A673 (cell line): ENCODE measurements around the gene OGG1. TPM values are rescaled to one million over a fixed set of nuclear protein-coding genes. Genes with fewer than 3 reads are reported as not detected.

Experiments used
- BruUV-seq: library from RNA; stranded (reverse); fragments of 400-500 nt; replicated peaks from 2 replicates; lab custom pipeline; 2021; lab: Mats Ljungman, UMichigan
- CTCF ChIA-PET: fragments of 300-600 bp; sonication (Branson Sonifier 250); formaldehyde crosslinking; loops from one replicate; lab custom pipeline; 2022; ENCODE audit warnings: antibody characterized with exemption; lab: Charles Lee
- POLR2A ChIA-PET: fragments of 300-600 bp; sonication (Branson Sonifier 250); formaldehyde crosslinking; loops from one replicate; lab custom pipeline; 2022; ENCODE audit warnings: antibody characterized with exemption; ENCODE audit not compliant: low non-redundant PET; lab: Charles Lee
- DNase-seq: peaks from one replicate; pipeline ENCODE4 v3.0.0-alpha.2; 2015; ENCODE audit warnings: low spot score
- H3K27ac ChIP-seq: fragments of 200-600 bp; sonication (generic); 2 replicates; pipeline ENCODE4 v1.5.1; 2016; ENCODE audit warnings: mixed run types, low read depth, mild to moderate bottlenecking, mixed read lengths, antibody characterized with exemption, low read length; ENCODE audit not compliant: poor library complexity, severe bottlenecking
- H3K27me3 ChIP-seq: fragments of 200-600 bp; sonication (generic); replicated peaks from 2 replicates; pipeline ENCODE4 v1.6.1; 2017; ENCODE audit warnings: mixed run types, low read depth, mild to moderate bottlenecking, mixed read lengths, antibody characterized with exemption, low read length; ENCODE audit not compliant: insufficient read depth, poor library complexity
- H3K36me3 ChIP-seq: fragments of 200-600 bp; sonication (generic); 2 replicates; pipeline ENCODE4 v1.6.1; 2016; ENCODE audit warnings: mixed run types, mild to moderate bottlenecking, mixed read lengths, antibody characterized with exemption, low read length; ENCODE audit not compliant: insufficient read depth, poor library complexity, severe bottlenecking
- H3K4me1 ChIP-seq: fragments of 200-600 bp; sonication (generic); 2 replicates; pipeline ENCODE4 v1.6.1; 2017; ENCODE audit warnings: mixed run types, mild to moderate bottlenecking, mixed read lengths, antibody characterized with exemption, low read length; ENCODE audit not compliant: insufficient read depth, poor library complexity, severe bottlenecking
- H3K4me3 ChIP-seq: fragments of 200-600 bp; sonication (generic); 2 replicates; pipeline ENCODE4 v1.5.1; 2016; ENCODE audit warnings: low read depth, mixed run types, mild to moderate bottlenecking, mixed read lengths, low read length; ENCODE audit not compliant: poor library complexity, severe bottlenecking
- H3K9me3 ChIP-seq: fragments of 200-600 bp; sonication (generic); 2 replicates; pipeline ENCODE4 v1.6.1; 2016; ENCODE audit warnings: mixed run types, low read depth, mild to moderate bottlenecking, mixed read lengths, antibody characterized with exemption, low read length; ENCODE audit not compliant: poor library complexity, severe bottlenecking
- EZH2 ChIP-seq: fragments of 200-600 bp; sonication (generic); IDR thresholded peaks from 2 replicates; pipeline ENCODE4 v1.6.1; 2017; ENCODE audit warnings: borderline replicate concordance, low read depth, mild to moderate bottlenecking, mixed read lengths, antibody characterized with exemption, low read length; ENCODE audit not compliant: poor library complexity, severe bottlenecking
- intact Hi-C: fragments of 100-400 bp; cut with micrococcal nuclease; formaldehyde crosslinking; loops from one replicate; pipeline ENCODE4 v1.10.0; 2022; ENCODE audit not compliant: unreplicated experiment
- total RNA-seq: library from RNA; stranded (reverse); gene quantifications from 2 replicates; pipeline ENCODE4 v1.2.3, GENCODE V29; 2021
- TF ChIP-seq, protein P1 (sequence below): fragments of 300-800, 200-600 bp; sonication (generic); conservative IDR thresholded peaks from 2 replicates; pipeline ENCODE4 v1.5.1; 2017; ENCODE audit warnings: low read depth, mild to moderate bottlenecking, antibody characterized with exemption, low read length, moderate library complexity, mixed read lengths

The OGG1 gene
- total RNA-seq, 1 experiment from 2014 or later: 60.2 TPM

DNA sequence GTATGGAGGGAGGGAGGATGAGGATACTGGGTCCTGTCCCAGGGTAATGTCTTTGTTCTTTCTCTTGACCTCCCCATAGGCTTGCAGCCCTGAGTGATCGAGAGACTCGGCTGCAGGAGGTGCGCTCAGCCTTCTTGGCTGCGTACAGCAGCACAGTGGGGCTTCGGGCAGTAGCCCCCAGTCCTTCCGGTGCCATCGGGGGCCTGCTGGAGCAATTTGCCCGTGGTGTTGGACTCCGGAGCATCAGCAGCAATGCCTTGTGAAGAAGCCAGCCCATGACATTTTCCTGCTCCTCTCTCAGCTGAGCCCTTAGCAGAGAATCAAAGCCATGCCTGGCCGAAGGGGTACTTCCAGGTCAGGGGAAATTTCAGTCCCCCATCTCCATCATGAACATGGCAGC, 48.0 kb upstream of the OGG1 start:
- Histone ChIP-seq H3K36me3 (no peaks in the 10 kb centered on the region), H3K9me3 (no peaks in the 10 kb centered on the region), H3K27me3 (peaks cover 9% of the 10 kb centered on the region), H3K4me1 (peaks cover 11% of the 10 kb centered on the region), H3K4me3 (no peak overlapping the region), H3K27ac (no peak overlapping the region)
- POLR2A ChIA-PET: no interaction called here
- CTCF ChIA-PET: no interaction called here
- no peak for TF ChIP-seq EZH2
- TF ChIP-seq, protein P1, sequence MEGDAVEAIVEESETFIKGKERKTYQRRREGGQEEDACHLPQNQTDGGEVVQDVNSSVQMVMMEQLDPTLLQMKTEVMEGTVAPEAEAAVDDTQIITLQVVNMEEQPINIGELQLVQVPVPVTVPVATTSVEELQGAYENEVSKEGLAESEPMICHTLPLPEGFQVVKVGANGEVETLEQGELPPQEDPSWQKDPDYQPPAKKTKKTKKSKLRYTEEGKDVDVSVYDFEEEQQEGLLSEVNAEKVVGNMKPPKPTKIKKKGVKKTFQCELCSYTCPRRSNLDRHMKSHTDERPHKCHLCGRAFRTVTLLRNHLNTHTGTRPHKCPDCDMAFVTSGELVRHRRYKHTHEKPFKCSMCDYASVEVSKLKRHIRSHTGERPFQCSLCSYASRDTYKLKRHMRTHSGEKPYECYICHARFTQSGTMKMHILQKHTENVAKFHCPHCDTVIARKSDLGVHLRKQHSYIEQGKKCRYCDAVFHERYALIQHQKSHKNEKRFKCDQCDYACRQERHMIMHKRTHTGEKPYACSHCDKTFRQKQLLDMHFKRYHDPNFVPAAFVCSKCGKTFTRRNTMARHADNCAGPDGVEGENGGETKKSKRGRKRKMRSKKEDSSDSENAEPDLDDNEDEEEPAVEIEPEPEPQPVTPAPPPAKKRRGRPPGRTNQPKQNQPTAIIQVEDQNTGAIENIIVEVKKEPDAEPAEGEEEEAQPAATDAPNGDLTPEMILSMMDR: no peak
- no peak for DNase-seq
- no TSS peak for BruUV-seq
- intact Hi-C loops: no loop called here

DNA sequence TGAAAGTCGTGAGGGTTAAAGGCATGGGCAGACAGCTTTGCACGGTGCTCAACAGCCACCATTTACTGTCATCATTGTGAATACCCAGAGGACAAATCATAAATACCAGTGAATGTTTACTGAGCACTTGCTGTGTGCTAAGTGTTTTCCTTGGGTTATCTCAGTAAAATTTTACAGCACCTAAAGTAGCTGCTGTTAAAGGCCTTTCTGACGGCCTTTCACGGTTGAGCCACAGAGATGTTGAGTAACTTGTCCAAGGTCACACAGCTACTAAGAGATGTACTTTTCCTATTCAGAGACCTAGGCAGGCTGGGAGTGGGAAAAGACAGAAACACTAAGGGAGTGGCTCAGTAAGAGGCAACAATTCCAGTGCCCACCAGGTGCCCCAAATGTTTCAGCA, 46.5 kb upstream of the OGG1 start:
- Histone ChIP-seq H3K27ac (no peak overlapping the region), H3K9me3 (no peaks in the 10 kb centered on the region), H3K36me3 (no peaks in the 10 kb centered on the region), H3K27me3 (peaks cover 9% of the 10 kb centered on the region), H3K4me1 (peaks cover 11% of the 10 kb centered on the region), H3K4me3 (no peak overlapping the region)
- ChIA-PET CTCF (no interaction called here), POLR2A (no interaction called here)
- no TSS peak for BruUV-seq
- intact Hi-C loops: no loop called here
- no peak for DNase-seq
- TF ChIP-seq, protein P1: no peak
- TF ChIP-seq EZH2: no peak

DNA sequence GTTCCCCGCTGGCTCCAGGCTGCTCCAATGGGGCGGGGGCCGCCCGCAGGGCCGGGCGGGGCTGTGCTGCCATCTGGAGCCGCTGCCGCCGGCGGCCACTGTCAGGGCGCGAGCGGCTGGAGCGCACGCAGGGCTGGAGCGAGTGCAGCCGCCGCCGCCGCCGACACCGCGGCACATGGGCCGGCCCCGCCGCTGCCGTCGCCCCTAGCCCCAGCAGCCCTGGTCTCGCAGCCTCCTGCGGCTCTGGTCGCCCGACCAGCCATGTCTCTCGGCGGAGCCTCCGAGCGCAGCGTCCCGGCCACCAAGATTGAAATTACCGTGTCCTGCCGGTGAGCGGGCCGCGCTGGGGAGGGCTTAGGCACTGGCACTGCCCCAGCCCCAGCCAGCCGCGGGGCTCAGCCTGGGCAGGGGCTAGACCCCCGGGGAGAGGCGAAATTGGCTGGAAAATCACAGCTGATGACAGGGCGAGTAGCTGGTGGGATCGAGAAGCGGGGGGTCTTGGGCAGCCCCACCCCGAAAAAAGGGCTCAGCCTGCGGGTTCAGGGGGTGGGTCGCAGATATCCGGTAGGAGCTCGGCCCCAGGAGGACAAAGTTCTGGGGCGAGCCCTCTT, 45.9 kb upstream of the OGG1 start, which contains the start of gene CPNE9:
CPNE9 (plus strand) TSS at position 98 of the 611 bp plus-strand sequence; CDS start at position 262, 164 bp downstream.
- TF ChIP-seq, protein P1: no peak
- TF ChIP-seq EZH2: no peak
- Histone ChIP-seq H3K36me3 (no peaks in the 10 kb centered on the region), H3K27me3 (peaks cover 9% of the 10 kb centered on the region), H3K4me1 (peaks cover 11% of the 10 kb centered on the region), H3K27ac (no peak within 1 kb of the TSS), H3K9me3 (no peaks in the 10 kb centered on the region), H3K4me3 (peak within 1 kb of the TSS; percentile 38)
- BruUV-seq: no TSS peak
- CTCF ChIA-PET: no interaction called here
- POLR2A ChIA-PET: no interaction called here
- no peak for DNase-seq
- intact Hi-C loops: no loop called here
